Sigmoid colon (tissue), 3 donors: ENCODE measurements around the gene TNFAIP2.
A peak's percentile ranks its signal among the peaks of the same experiment; 100 is the strongest.

Experiments
- POLR2A ChIP-seq, 2 donors: fragments of 450-650 bp; IDR thresholded peaks; one replicate each; pipeline ENCODE4 v1.6.1; 2016; ENCODE audit warnings: antibody characterized with exemption in 2 of 2, mild to moderate bottlenecking in 2 of 2, moderate library complexity in 2 of 2
- TF ChIP-seq, protein P1 (sequence below), 4 experiments: fragments of 450-650 bp in 3 of 4; fragments of 200-600 bp in 1 of 4; IDR thresholded peaks; one replicate each; pipeline ENCODE4 v1.5.1; 2016 to 2019; ENCODE audit warnings: antibody characterized with exemption in 4 of 4, mild to moderate bottlenecking in 3 of 4, moderate library complexity in 2 of 4

DNA sequence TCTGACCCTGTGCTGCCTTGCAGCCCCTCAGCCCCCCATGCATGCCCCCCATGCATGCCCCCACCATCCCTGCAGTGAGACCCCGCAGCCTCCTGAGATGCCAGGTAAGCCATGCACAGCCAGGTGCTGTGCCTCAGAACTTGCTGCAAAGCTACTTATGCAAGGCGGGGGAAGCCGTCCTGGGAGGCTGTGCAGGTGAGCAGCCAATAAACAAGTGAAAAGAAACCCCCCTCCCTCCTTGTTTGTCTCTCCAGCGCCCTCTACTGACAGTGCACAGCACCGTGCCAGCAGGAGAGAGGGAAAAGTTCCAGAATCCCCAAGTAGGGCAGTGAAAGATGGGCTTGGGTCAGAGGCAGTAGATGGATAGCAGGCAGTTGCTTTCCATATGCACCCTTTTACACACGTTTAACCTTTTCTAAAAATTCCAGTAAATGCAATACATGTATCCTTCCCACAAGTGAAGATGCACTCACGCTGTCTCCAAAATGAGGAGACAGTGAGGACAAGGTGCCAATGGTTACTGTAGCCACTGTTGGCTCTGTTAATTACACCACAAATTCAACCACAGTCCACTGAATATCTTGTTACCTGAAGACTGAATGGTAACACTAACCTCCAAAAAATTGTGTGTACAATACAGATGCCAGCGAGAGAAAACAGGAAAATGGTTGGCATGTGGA is 18.0 kb downstream of the TNFAIP2 start:
- no peak for TF ChIP-seq POLR2A (IDR thresholded peaks at IDR 0.05)
- TF ChIP-seq, protein P1, sequence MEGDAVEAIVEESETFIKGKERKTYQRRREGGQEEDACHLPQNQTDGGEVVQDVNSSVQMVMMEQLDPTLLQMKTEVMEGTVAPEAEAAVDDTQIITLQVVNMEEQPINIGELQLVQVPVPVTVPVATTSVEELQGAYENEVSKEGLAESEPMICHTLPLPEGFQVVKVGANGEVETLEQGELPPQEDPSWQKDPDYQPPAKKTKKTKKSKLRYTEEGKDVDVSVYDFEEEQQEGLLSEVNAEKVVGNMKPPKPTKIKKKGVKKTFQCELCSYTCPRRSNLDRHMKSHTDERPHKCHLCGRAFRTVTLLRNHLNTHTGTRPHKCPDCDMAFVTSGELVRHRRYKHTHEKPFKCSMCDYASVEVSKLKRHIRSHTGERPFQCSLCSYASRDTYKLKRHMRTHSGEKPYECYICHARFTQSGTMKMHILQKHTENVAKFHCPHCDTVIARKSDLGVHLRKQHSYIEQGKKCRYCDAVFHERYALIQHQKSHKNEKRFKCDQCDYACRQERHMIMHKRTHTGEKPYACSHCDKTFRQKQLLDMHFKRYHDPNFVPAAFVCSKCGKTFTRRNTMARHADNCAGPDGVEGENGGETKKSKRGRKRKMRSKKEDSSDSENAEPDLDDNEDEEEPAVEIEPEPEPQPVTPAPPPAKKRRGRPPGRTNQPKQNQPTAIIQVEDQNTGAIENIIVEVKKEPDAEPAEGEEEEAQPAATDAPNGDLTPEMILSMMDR (IDR thresholded peaks at IDR 0.05), result peak in 3 of 4 experiments; percentile 18 to 61 (median 33)
